Suprapubic skin (tissue), 4 donors: ENCODE measurements around the gene BMP2K. TPM values are rescaled to one million over a fixed set of nuclear protein-coding genes. Genes with fewer than 3 reads are reported as not detected.

Experiments used
- DNase-seq, 2 donors: peaks; one replicate each; pipeline ENCODE4 v3.0.0-alpha.2; 2019; ENCODE audit warnings: low spot score in 2 of 2
- H3K27ac ChIP-seq: fragments of 200-600 bp; sonication (generic); one replicate; pipeline ENCODE4 v1.5.1; 2019
- H3K27me3 ChIP-seq: fragments of 200-600 bp; sonication (generic); one replicate; pipeline ENCODE4 v1.5.1; 2019
- H3K36me3 ChIP-seq: fragments of 200-600 bp; sonication (generic); one replicate; pipeline ENCODE4 v1.5.1; 2019
- H3K4me1 ChIP-seq: fragments of 200-600 bp; sonication (generic); one replicate; pipeline ENCODE4 v1.5.1; 2019
- H3K4me3 ChIP-seq: fragments of 200-600 bp; sonication (generic); one replicate; pipeline ENCODE4 v1.5.1; 2019; ENCODE audit warnings: mild to moderate bottlenecking
- H3K9me3 ChIP-seq: fragments of 200-600 bp; sonication (generic); one replicate; pipeline ENCODE4 v1.5.1; 2019
- EP300 ChIP-seq: sonication (generic); formaldehyde crosslinking; IDR thresholded peaks from one replicate; pipeline ENCODE4 v1.6.1; 2017; ENCODE audit warnings: antibody characterized with exemption
- POLR2A ChIP-seq, 2 donors: fragments of 450-650 bp; IDR thresholded peaks; one replicate each; pipeline ENCODE4 v1.6.1; 2017; ENCODE audit warnings: antibody characterized with exemption in 2 of 2, mild to moderate bottlenecking in 2 of 2, moderate library complexity in 2 of 2
- POLR2AphosphoS5 ChIP-seq, 3 donors: sonication (generic); formaldehyde crosslinking; IDR thresholded peaks; one replicate each; pipeline ENCODE4 v1.6.1; 2017; ENCODE audit warnings: antibody characterized with exemption in 3 of 3
- WGBS: methylation state at CpG from one replicate; pipeline ENCODE4 v1.1.5; 2018; 5-methylcytosine and 5-hydroxymethylcytosine counted together
- total RNA-seq, 4 donors: library from RNA; depleted of rRNA; stranded (reverse); fragments of >200 nt; gene quantifications; one replicate each; pipeline ENCODE4 v1.1.0, GENCODE V29; 2016
- TF ChIP-seq, protein P1 (sequence below), 2 donors: fragments of 200-600 bp in 1 of 2; fragments of 450-650 bp in 1 of 2; sonication (generic) in 1 of 2; IDR thresholded peaks; one replicate each; pipeline ENCODE4 v1.5.1; 2016 to 2019; ENCODE audit warnings: antibody characterized with exemption in 2 of 2, mild to moderate bottlenecking in 1 of 2, moderate library complexity in 1 of 2

BMP2K gene
- total RNA-seq, 4 donors from 2014 or later, result 29.7 to 79.1 (median 34.2) TPM

- DNase-seq, result no peak
- TF ChIP-seq EP300, result no peak
- TF ChIP-seq POLR2AphosphoS5 (IDR thresholded peaks at IDR 0.05), result no peak
- TF ChIP-seq, protein P1, sequence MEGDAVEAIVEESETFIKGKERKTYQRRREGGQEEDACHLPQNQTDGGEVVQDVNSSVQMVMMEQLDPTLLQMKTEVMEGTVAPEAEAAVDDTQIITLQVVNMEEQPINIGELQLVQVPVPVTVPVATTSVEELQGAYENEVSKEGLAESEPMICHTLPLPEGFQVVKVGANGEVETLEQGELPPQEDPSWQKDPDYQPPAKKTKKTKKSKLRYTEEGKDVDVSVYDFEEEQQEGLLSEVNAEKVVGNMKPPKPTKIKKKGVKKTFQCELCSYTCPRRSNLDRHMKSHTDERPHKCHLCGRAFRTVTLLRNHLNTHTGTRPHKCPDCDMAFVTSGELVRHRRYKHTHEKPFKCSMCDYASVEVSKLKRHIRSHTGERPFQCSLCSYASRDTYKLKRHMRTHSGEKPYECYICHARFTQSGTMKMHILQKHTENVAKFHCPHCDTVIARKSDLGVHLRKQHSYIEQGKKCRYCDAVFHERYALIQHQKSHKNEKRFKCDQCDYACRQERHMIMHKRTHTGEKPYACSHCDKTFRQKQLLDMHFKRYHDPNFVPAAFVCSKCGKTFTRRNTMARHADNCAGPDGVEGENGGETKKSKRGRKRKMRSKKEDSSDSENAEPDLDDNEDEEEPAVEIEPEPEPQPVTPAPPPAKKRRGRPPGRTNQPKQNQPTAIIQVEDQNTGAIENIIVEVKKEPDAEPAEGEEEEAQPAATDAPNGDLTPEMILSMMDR (IDR thresholded peaks at IDR 0.05), result no peak
- TF ChIP-seq POLR2A (IDR thresholded peaks at IDR 0.05), result no peak
- Histone ChIP-seq H3K4me1 (peaks cover 8% of the 10 kb centered on the region), H3K27me3 (no peaks in the 10 kb centered on the region), H3K36me3 (no peaks in the 10 kb centered on the region), H3K9me3 (no peaks in the 10 kb centered on the region), H3K4me3 (no peak overlapping the region), H3K27ac (no peak overlapping the region)
- WGBS, result 57% methylated on average over 1 of the region's 1 CpG
Observed at GRCh38 chr4:78944381-78944780, 168.2 kb downstream of the BMP2K start.

GRCh38 chr4:78945651-78946179, 169.6 kb downstream of the BMP2K start:
- TF ChIP-seq EP300, result no peak
- TF ChIP-seq, protein P1 (IDR thresholded peaks at IDR 0.05), result no peak
- TF ChIP-seq POLR2AphosphoS5 (IDR thresholded peaks at IDR 0.05), result no peak
- no peak for TF ChIP-seq POLR2A (IDR thresholded peaks at IDR 0.05)
- WGBS, result 73% methylated on average over 3 of the region's 3 CpGs
- H3K36me3 ChIP-seq, result no peaks in the 10 kb centered on the region
- H3K4me3 ChIP-seq, result no peak overlapping the region
- H3K4me1 ChIP-seq, result no peaks in the 10 kb centered on the region
- H3K9me3 ChIP-seq, result no peaks in the 10 kb centered on the region
- no peak overlapping the region for H3K27ac ChIP-seq
- H3K27me3 ChIP-seq, result no peaks in the 10 kb centered on the region
- DNase-seq, result no peak

- H3K9me3 ChIP-seq, result no peaks in the 10 kb centered on the region
- TF ChIP-seq POLR2A (IDR thresholded peaks at IDR 0.05) (no peak), POLR2AphosphoS5 (IDR thresholded peaks at IDR 0.05) (no peak)
- TF ChIP-seq, protein P1 (IDR thresholded peaks at IDR 0.05), result no peak
- WGBS, result 87% methylated on average over 1 of the region's 1 CpG
- DNase-seq, result no peak
- no peaks in the 10 kb centered on the region for H3K4me1 ChIP-seq
- no peaks in the 10 kb centered on the region for H3K36me3 ChIP-seq
- no peak overlapping the region for H3K27ac ChIP-seq
- H3K27me3 ChIP-seq, result no peaks in the 10 kb centered on the region
- H3K4me3 ChIP-seq, result no peak overlapping the region
Observed at GRCh38 chr4:78949735-78950134, 173.6 kb downstream of the BMP2K start.

- no peak for DNase-seq
- WGBS, result 64% methylated on average over 3 of the region's 3 CpGs
- no peak overlapping the region for H3K27ac ChIP-seq
- no peaks in the 10 kb centered on the region for H3K27me3 ChIP-seq
- no peaks in the 10 kb centered on the region for H3K4me1 ChIP-seq
- TF ChIP-seq POLR2AphosphoS5 (IDR thresholded peaks at IDR 0.05), result no peak
- TF ChIP-seq, protein P1 (IDR thresholded peaks at IDR 0.05), result peak; percentile 48 to 57
- no peaks in the 10 kb centered on the region for H3K9me3 ChIP-seq
- no peaks in the 10 kb centered on the region for H3K36me3 ChIP-seq
- H3K4me3 ChIP-seq, result no peak overlapping the region
Observed at GRCh38 chr4:78951862-78952472, 175.8 kb downstream of the BMP2K start.

DNA sequence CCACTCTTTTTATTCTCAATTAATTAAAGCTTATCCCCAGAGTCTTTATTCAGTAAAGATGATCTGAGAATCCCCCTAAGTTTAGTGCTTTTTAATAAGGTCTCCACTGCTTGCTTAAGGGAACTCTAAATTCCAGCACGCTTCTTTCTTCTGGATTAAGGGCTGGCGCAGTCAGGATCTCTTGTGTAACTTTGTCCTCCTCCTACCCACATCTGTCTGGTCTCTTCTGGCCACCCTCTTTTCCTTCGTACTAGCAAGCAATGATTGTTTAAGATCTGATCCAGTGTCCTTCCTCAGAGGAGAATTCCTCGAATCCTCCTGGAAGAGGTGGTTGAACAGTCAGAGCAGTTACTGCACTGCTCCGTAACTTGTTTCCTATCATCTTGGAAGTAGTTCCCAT, 177.1 kb downstream of the BMP2K start:
- 94% methylated on average over 5 of the region's 5 CpGs for WGBS
- H3K4me3 ChIP-seq, result no peak overlapping the region
- no peak for DNase-seq
- H3K36me3 ChIP-seq, result no peaks in the 10 kb centered on the region
- no peaks in the 10 kb centered on the region for H3K27me3 ChIP-seq
- TF ChIP-seq POLR2AphosphoS5 (IDR thresholded peaks at IDR 0.05) (no peak), POLR2A (IDR thresholded peaks at IDR 0.05) (no peak), EP300 (no peak)
- TF ChIP-seq, protein P1 (IDR thresholded peaks at IDR 0.05), result no peak
- no peaks in the 10 kb centered on the region for H3K9me3 ChIP-seq
- H3K27ac ChIP-seq, result no peak overlapping the region
- no peaks in the 10 kb centered on the region for H3K4me1 ChIP-seq
